NB4 (cell line): Measurements from ENCODE around the gene PMF1.

Source experiments
- CTCF ChIP-seq: IDR thresholded peaks from one replicate; pipeline ENCODE4 v1.5.1; 2012; ENCODE audit warnings: low read depth, low read length
- MAX ChIP-seq: IDR thresholded peaks from 2 replicates; pipeline ENCODE4 v1.6.1; 2011; ENCODE audit warnings: low read depth, low read length
- MYC ChIP-seq: IDR thresholded peaks from 2 replicates; pipeline ENCODE4 v1.6.1; 2011; ENCODE audit warnings: low read depth, low read length
- POLR2A ChIP-seq: IDR thresholded peaks from 2 replicates; pipeline ENCODE4 v1.6.1; 2011; ENCODE audit warnings: mild to moderate bottlenecking; ENCODE audit not compliant: insufficient read length; ENCODE audit errors: extremely low read depth

GRCh38 chr1:156284757-156285156, 72.0 kb downstream of the PMF1 start:
- TF ChIP-seq CTCF (no peak), POLR2A (no peak), MYC (no peak), MAX (no peak)
